GM21423 (cell line): ENCODE results near the gene RASAL2.

Experiments
- ATAC-seq: cut with Tn5 transposase; IDR thresholded peaks from one replicate; pipeline ENCODE4 v1.9.1; 2021; ENCODE audit warnings: mild to moderate bottlenecking, moderate library complexity; ENCODE audit not compliant: unreplicated experiment

Gene RASAL2

DNA sequence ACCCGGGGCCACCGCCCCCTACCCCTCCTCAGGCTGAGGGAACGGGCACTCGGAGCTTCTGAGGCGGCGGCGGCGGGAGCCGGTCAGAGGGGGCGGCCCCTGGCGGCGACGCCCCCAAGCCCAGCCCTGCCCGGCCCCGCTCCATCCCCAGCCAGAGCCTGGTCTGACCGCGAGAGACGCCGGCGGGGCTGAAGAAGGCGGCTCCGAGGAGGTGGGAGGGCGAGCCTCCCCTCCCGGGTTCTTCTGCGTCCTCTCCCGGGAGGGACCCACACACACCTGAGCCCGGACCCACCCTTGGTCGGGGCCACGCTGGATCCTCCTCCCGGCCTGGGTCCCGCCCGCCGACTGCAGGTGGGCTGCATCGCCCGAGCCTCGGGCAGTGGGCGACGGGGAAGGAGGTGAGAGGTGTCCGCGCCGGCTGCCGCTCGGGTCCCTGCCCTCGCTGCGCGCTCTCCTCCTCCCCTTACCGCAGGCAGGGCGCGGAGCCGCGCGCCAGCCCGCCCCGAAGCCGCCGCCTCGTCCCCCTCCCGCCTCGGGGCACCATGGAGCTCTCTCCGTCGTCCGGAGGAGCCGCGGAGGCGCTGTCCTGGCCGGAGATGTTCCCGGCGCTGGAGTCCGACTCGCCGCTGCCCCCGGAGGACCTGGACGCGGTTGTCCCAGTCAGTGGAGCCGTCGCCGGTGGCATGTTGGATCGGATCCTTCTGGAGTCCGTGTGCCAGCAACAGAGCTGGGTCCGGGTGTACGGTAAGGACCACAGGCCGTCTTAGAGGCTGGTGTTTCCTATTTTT is at the start of gene RASAL2:
Gene RASAL2 (plus strand): TSS at position 154 of the 788 bp plus-strand sequence. CDS start 389 bp downstream, at position 543.
- ATAC-seq, result peak; percentile 51

DNA sequence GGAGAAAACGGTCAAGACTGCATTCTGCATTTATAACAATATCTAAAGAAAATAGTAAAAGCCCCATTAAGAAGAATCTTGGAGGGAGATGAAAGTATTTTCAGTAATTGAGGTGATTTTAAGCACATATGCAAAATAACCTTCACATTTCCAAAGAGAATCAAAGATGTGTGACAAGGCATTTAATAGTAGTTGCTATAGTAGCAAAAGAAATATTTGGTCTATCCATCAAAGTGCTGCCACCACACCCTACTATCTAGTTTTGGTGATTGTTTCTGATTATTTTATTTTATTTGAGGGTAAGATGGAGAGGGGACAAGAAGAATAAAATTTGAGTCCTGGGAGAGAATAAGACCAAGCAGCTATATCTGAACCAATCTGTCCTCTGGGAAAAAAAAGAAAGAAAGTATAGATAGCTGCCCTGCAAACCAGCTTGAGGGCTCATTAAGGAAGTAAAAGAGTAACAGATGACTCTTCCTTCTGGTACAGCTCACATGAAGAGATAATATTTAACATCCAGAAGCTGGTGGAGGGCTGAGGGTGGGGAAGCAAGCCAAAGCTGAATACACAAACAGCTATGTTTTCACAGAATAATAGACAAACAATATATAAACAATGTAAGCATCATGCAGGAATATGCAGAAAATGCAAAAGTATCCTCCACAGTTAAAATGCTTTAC is 47.2 kb upstream of the RASAL2 start:
- ATAC-seq, result no peak

DNA sequence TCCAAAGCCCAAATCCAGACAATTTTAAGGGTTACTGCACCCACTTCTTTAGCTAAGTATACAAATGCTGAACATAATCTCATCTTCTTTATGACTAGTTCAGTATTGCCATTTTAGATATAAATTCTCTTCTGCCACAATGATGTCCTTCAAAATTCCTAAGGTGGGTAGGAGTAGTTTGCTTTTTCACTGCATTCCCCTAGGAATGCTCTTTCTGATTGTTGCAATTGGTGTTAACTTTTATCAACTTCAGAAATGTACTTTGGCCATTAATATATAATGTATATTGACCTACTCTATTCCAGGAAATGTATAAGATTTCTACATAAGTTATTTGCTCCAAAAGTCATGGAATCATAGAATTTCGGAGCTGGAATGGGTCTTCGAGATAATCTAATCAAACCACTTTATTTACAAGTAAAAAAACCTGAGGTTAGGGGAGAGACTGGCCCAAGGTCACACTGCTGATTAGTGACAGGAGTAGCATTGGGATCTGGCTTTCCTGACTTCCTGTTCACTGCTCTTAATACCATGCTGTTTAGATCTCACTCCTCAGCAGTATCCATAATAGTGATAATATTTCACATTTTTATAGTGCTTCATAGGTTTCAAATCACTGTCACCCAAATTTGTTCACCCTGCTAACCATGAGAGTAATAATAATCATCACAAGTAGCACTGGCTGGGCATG is 46.4 kb upstream of the RASAL2 start:
- no peak for ATAC-seq

DNA sequence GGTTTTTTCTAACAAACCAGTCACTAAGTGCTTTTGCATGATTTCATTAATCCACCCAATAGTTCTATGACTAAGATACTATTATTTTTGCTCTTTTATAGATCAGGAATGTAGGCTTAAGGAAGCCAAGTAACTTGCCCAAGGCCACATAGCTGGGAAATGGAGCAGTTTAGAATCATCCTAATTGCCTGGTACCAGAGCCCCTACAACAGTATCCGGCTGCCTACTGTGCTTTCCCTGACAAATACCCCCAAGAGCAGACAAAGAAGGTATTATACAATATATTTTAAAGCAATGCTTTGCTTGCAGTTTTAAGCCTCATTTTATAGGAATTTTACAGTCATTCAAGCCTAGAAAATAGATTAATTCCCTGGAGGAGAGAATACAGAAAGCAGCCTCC is 45.5 kb upstream of the RASAL2 start:
- ATAC-seq, result no peak

DNA sequence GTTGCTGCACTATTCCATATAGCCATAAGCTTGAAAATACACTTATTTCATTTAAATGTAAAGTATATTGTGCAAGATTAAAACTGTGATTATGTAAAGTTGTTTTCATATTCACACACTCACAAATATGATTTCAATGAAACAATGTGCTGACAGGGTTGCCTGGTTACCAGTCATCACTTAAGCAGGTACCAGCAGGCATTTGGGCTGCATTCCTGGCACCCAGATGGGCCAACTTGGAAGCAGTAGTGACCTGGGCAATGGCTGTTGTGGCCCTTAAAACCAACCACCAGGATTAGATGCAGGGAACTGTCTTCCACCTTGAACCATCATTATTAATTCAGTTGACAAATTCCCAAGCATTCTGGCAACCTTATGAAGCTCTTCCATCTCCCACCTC is 45.0 kb upstream of the RASAL2 start:
- no peak for ATAC-seq

DNA sequence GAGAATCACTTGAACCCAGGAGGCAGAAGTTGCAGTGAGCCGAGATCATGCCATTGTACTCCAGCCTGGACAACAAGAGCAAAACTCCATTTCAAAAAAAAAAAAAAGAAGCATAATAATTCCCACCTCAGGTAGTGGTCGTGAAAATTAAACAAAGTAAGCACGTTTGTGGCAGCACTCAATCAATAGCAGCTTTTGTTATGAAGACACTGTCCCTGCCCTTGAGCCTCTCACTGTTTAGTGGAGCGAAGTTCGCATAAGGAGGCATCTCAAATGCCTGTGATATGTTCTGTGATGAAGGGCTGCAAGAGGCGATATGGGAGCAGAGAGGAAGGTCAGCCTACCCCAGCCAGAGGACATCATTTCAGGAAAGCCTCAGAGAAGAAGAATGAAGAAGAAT is 43.8 kb upstream of the RASAL2 start:
- no peak for ATAC-seq

DNA sequence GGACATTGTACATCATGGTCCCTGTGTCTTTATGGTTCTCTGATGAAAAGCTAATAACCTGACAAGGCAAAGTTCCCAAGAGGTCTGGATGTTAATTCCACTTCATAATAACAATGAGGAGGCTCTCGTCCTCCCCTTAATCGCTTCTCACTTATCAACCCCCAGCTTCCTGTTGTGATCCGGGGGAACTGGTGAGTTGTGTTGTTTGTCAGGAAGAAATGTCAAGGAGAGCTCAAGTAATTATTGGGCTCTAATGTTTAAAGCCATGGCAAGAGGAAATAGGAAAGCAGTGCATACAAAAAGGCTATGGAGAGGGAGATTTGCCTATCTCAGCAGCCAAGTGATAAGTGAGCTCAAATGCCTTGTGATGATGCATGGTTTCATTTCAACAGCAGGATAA is 42.8 kb upstream of the RASAL2 start:
- ATAC-seq, result no peak

DNA sequence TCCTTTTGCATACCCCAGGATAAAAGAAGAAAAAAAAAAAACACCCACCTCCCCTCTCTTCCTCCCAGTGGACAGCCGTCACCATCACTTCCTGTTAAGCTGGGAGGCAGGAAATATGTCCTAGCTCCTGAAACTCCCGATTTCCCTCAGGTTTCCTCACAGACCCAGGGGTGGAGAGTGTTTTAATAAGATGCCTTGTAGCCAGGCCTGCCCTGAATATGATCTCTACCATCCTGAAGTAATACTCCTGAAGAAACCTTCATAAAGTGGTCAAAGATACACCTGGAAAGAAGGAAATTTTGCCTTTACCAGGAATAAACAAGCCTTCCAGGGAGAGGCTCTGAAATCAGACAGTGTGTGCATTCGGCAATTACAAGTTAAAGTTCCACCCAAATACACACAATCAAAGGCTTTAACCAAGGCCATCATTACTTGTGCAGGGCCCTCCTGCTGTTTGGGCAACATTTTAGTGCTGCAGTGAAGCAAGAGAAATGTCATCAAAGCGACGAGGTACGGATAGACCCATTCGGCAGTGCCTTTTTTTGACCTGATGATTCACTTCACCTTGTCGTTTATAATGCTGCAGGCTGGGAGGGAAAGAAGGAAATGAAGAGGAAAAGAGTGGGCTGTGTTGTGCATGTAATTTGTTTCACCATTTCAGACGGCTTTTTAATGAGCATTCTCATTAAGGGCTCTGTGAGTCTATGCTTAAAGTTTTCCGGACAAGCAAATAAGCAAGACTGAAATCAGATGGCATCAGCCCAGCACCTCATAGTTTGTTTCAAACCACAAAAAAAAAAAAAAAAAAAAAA is 41.0 kb upstream of the RASAL2 start:
- ATAC-seq, result no peak

DNA sequence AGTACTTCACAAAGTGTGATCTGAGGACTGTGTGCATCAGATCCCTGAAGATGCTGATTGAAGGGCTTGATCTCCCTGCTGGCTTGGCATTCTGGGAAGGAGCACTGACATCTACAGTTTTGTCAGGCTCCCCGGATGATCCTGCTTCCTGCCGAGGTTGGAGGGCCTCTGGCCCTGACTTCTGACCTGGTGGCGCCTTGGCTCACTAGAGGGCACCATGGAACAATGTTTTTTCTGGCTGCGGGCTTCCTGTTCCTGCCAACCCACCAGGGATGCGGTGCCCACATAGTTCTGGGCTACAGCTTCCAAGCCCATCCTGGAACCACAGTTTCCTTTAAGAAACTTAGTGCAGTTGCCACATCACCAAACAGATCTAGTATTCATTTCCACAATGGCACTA is 38.8 kb upstream of the RASAL2 start:
- no peak for ATAC-seq

DNA sequence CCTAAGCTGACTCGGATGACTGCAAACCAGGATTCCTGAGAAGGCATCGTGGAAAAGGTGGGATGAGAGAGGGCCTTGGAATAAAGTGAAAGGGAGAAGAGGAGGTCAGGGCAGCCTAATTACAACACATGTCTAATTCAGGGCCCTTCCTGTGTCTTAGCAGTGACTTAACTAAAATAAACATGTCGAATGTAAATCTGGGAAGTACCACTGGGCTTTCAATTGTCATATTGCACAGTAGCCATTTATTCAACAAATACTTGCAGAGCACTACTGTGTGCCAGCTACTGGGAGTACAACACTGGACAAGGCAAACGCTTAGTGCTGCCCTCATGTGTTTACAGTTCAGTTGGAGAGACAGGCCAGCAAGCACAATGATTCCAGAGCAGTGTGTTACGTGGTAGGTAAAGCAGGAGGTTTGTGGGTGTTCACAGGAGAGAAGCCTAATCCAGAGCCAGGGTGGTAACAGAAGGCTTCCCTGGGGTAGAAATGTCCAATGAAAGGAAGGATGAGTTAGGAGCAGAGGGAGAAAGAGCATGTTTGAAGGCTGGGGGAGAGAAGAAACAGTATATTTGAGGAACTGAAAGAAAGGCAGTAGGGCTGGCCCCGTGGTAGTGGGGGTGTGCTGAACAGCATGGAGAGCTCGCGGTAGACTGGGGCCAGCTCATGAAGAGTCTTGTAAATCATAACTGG is 38.0 kb upstream of the RASAL2 start:
- ATAC-seq, result peak; percentile 91

DNA sequence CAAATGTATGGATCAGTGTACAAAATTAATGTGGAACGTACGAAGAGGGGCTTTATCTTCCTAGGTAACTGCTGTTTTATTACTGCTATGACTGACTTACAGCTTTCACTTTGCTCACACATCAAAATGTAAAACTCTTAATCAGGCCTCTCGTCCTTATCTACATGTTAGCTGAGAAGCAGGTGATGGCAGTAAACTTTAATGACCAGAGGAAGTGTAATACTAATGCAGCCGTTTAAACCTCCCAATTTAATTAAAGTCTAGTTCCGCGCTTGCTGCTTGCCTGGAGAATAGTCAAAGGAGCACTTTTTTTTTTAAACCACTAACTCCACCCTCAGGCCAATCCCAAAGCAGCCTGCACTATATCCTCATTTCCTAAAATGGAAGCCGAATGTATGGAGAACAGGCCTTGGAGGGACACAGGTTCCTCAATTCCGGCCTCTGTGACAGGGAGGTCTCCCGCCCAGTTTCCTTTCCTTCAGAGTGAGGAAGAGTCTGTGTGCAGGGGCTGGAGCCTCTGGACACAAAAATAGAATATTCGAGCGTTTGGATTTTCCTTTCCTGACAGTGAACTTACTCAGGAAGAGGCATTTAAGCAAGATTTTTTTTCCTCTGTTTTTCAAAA is 36.7 kb upstream of the RASAL2 start:
- ATAC-seq, result no peak

DNA sequence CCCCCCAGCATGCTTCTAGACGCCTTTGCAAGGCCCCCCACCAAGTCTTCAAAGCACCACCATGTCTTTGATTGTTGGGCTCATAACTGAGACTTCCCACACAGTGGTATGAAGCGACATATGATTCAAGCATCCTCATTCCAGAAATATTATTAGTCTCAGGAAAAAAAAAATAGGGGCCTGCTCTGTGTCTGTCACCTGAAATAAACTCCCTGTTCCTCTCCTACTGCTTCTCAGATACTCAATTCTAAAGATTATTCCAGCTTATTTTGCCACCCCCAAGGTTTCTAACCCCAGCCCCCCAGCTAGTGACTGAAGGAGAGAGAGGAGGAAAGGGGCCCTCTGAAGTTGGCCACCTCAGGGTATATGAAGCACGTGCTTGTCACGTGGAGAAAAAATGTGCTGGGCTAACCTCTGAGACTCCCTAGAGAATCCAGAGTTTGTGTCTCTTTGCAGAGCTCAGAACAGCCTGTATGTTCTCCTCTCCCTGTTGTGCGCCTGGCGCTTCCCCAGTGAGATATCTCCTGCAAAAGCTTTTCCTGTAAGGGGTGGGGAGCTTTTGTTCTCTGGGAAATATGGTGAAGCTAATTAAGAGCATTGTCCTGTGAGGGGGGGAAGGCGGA is 35.9 kb upstream of the RASAL2 start:
- no peak for ATAC-seq

DNA sequence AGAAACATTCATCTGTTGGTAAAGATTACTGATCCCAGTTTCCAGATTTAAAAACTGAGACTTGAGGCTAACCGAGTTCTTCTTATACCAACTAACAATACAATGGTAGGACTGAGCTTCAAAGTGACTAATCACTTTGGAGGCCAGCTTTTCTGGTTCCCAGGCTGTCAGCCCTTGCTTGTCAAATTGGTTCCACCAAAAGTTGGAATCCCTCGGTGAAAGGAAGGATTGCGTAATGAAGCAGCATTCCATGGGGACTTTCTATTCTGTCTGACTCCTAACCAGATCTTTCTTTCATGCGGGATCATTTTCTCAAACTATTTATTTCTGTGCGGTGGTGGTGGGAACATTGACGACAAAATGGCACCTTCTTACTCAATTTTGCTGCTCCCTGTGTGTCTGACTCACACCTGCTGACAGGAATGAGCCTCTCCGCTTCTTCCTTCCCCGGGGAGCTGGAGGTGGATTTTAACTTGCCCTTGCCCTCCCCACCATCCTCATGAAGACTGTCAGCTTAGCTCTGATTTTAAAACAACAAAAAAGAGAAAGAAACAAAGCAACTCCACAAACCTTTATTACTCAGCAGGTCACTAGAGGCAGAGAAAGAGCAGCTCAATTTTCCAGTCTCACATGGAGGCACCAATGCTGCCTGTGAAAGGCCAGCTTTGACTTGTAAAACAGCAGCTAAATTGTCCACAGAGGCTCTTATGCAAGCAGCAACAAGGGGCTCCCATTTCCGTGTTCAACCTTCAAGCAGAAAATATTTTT is 32.9 kb upstream of the RASAL2 start:
- ATAC-seq, result no peak

DNA sequence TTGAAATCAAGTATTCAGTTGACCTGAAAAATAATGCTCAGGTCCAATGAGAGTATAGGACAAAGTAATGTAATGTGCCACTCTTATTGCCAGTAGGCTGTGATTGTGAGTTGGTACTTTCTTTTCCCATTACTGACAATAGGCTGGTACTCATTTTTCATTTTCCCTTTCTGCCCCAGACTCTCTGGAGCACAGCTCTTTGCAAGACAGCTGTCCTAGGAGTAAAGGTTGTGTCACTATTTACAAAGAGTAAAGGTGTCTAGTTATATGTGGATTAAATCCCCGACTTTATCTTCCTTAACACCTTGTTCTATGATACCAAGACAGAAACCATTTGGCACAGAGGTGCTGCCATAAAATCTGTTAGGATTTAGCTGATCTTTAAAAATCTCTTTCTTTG is 32.3 kb upstream of the RASAL2 start:
- no peak for ATAC-seq

DNA sequence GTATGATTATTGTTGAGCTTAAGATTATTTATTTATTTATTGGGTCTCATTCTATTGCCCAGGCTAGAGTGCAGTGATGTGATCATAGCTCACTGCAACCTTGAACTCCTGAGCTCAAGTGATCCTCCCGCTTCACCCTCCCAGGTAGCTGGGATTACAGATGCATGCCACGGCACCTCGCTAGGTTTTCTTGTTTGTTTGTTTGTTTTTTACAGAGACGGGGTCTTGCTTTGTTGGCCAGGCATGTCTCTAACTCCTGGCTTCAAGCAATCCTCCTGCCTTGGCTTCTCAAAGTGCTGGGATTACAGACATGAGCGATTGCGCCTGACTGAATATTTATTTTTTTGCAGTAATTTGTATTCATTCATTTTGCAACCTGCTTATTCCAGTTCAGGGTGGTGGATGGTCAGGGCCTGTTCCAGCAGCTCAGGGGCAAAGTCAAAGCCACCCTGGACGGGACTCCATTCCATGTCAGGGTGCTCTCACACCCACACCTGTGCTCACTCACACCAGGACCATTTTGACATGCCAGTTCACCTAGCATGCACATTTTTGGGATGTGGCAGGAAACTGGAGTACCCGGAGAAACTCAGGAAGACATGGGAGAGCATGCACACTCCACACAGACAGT is 29.6 kb upstream of the RASAL2 start:
- no peak for ATAC-seq

DNA sequence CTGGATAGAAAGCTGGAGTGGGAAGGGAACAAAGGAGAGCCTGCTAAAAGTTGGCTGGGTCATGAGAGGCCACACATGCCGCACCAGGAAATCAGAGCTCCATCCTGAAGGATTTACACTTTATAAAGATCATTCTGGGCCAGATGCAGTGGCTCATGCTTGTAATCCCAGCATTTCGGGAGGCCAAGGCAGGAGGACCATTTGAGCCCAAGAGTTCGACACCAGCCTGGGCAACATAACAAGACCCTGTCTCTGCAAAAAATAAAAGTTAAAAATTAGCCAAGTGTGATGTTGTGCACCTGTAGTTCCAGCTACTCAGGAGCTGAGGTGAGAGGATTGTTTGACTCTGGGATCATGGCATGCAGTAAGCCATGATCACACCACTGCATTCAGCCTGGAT is 28.7 kb upstream of the RASAL2 start:
- no peak for ATAC-seq

DNA sequence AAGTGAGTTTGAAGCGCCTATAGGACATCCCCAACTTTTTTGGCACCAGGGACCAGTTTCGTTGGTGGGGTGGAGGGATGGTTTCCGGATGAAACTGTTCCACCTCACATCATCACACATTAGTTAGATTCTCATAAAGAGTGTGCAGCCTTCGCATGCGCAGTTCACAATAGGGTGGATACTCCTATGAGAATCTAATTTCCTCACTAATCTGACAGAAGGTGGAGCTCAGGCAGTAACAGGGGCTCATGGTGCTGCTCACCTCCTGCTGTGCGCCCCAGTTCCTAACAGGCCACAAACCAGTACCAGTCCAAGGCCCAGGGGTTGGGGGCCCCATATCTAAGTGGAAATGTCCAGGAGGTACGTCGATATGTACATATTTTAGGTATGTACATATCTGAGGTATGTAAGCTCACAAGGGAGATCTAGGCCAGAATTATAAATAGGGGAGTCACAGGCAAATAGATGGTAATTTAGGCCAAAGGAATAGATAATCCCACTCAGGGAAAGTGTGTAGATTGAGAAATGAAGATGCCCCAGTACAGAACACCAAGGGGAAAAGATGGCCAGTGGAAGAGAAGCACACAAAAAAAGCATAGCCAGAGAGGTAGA is 27.5 kb upstream of the RASAL2 start:
- ATAC-seq, result no peak
